T-helper 1 cell treated with Interleukin-12 subunit alpha and Interleukin-12 subunit beta and Interleukin-4 antibody, amounts not matched to agents 30 ng/mL and 1 ng/mL, for 36 hours (primary cell): ENCODE data around the gene CMTM6. TPM values are rescaled to one million over a fixed set of nuclear protein-coding genes. Genes with fewer than 3 reads are reported as not detected.

Experiments
- intact Hi-C: fragments of 100-400 bp; cut with micrococcal nuclease; formaldehyde crosslinking; loops from one replicate; pipeline ENCODE4 v1.15.1; 2024
- total RNA-seq: library from RNA; stranded (reverse); gene quantifications from 2 replicates; pipeline ENCODE4 v1.2.3, GENCODE V29; 2022

Gene CMTM6
- total RNA-seq, 1 donor from 2014 or later = 75.0 TPM

GRCh38 chr3:32450426-32450825, 52.2 kb downstream of the CMTM6 start:
- intact Hi-C loops = no loop called here

GRCh38 chr3:32449691-32450090, 53.0 kb downstream of the CMTM6 start:
- intact Hi-C loops = no loop called here

GRCh38 chr3:32448686-32449474, 53.8 kb downstream of the CMTM6 start:
- intact Hi-C loops = no loop called here

- intact Hi-C loops = no loop called here
Measured at GRCh38 chr3:32447865-32448400, 54.7 kb downstream of the CMTM6 start.

GRCh38 chr3:32443478-32443877, 59.2 kb downstream of the CMTM6 start:
- intact Hi-C loops = loop anchor here (1.0 kb wide), 1 partner anchor 10 kb away; no protein-coding TSS in a partner anchor

- intact Hi-C loops = loop anchor here (1.0 kb wide), 1 partner anchor 9 kb away; no protein-coding TSS in a partner anchor
Measured at GRCh38 chr3:32442766-32443165, 59.9 kb downstream of the CMTM6 start.

GRCh38 chr3:32440611-32441350, 61.9 kb downstream of the CMTM6 start:
- intact Hi-C loops = no loop called here

- intact Hi-C loops = loop anchor here (10.0 kb wide), 2 partner anchors 1005 to 1785 kb away; partner anchors contain the start of gene UBP1
Measured at GRCh38 chr3:32439421-32439820, 63.2 kb downstream of the CMTM6 start.

GRCh38 chr3:32438596-32439344, 63.9 kb downstream of the CMTM6 start:
- intact Hi-C loops = loop anchor here (10.0 kb wide), 2 partner anchors 1006 to 1784 kb away; partner anchors contain the start of gene UBP1

GRCh38 chr3:32437896-32438295, 64.8 kb downstream of the CMTM6 start:
- intact Hi-C loops = loop anchor here (10.0 kb wide), 2 partner anchors 1007 to 1783 kb away; partner anchors contain the start of gene UBP1

- intact Hi-C loops = loop anchor here (10.0 kb wide), 2 partner anchors 1008 to 1782 kb away; partner anchors contain the start of gene UBP1
Measured at GRCh38 chr3:32436816-32437189, 65.8 kb downstream of the CMTM6 start.

GRCh38 chr3:32435911-32436815, 66.5 kb downstream of the CMTM6 start:
- intact Hi-C loops = loop anchor here (10.0 kb wide), 2 partner anchors 1009 to 1781 kb away; partner anchors contain the start of gene UBP1

- intact Hi-C loops = loop anchor here (10.0 kb wide), 2 partner anchors 1011 to 1779 kb away; partner anchors contain the start of gene UBP1
Measured at GRCh38 chr3:32434206-32434605, 68.4 kb downstream of the CMTM6 start.

GRCh38 chr3:32432711-32433530, 69.7 kb downstream of the CMTM6 start:
- intact Hi-C loops = loop anchor here (1.0 to 10.0 kb wide), 10 partner anchors 10 to 1778 kb away; partner anchors contain the start of genes CMTM6, CNOT10 and UBP1

GRCh38 chr3:32432045-32432710, 70.5 kb downstream of the CMTM6 start:
- intact Hi-C loops = loop anchor here (10.0 kb wide), 2 partner anchors 1013 to 1777 kb away; partner anchors contain the start of gene UBP1

GRCh38 chr3:32431481-32431880, 71.2 kb downstream of the CMTM6 start:
- intact Hi-C loops = loop anchor here (10.0 kb wide), 2 partner anchors 1013 to 1777 kb away; partner anchors contain the start of gene UBP1
